Transverse colon (tissue), 4 donors: Measurements from ENCODE around the gene RRP8.

Source experiments
- EP300 ChIP-seq: sonication (generic); formaldehyde crosslinking; IDR thresholded peaks from one replicate; pipeline ENCODE4 v1.6.1; 2017; ENCODE audit warnings: antibody characterized with exemption, low read depth
- POLR2AphosphoS5 ChIP-seq, 3 donors: sonication (generic); formaldehyde crosslinking; IDR thresholded peaks; one replicate each; pipeline ENCODE4 v1.6.1; 2016; ENCODE audit warnings: antibody characterized with exemption in 3 of 3
- TF ChIP-seq, protein P1 (sequence below), 5 experiments: fragments of 200-600 bp in 3 of 5; fragments of 450-650 bp in 2 of 5; sonication (generic) in 3 of 5; IDR thresholded peaks; 1 replicate in 2 of 5; 2 replicates in 3 of 5; pipeline ENCODE4 v1.5.1; 2016 to 2017; ENCODE audit warnings: antibody characterized with exemption in 5 of 5, inconsistent platforms in 3 of 5, mild to moderate bottlenecking in 2 of 5, moderate library complexity in 1 of 5

GRCh38 chr11:6563667-6564066, 39.7 kb downstream of the RRP8 start:
- TF ChIP-seq, protein P1, sequence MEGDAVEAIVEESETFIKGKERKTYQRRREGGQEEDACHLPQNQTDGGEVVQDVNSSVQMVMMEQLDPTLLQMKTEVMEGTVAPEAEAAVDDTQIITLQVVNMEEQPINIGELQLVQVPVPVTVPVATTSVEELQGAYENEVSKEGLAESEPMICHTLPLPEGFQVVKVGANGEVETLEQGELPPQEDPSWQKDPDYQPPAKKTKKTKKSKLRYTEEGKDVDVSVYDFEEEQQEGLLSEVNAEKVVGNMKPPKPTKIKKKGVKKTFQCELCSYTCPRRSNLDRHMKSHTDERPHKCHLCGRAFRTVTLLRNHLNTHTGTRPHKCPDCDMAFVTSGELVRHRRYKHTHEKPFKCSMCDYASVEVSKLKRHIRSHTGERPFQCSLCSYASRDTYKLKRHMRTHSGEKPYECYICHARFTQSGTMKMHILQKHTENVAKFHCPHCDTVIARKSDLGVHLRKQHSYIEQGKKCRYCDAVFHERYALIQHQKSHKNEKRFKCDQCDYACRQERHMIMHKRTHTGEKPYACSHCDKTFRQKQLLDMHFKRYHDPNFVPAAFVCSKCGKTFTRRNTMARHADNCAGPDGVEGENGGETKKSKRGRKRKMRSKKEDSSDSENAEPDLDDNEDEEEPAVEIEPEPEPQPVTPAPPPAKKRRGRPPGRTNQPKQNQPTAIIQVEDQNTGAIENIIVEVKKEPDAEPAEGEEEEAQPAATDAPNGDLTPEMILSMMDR (IDR thresholded peaks at IDR 0.05) = no peak
- no peak for TF ChIP-seq POLR2AphosphoS5 (IDR thresholded peaks at IDR 0.05)
- TF ChIP-seq EP300 = no peak
